GM23338 (cell line): ENCODE measurements around the gene PPP1R37. TPM values are rescaled to one million over a fixed set of nuclear protein-coding genes. Genes with fewer than 3 reads are reported as not detected.

ENCODE experiments used
- ATAC-seq: fragments of 200-7000 bp; cut with Tn5 transposase; 3 replicates; pipeline ENCODE4 v1.9.1; 2020
- DNase-seq: peaks from one replicate; pipeline ENCODE4 v3.0.0-alpha.2; 2015; ENCODE audit warnings: low spot score
- H2AFZ ChIP-seq: fragments of 200-600 bp; sonication (generic); 2 replicates; pipeline ENCODE4 v1.8.0; 2016; ENCODE audit warnings: antibody characterized with exemption, mild to moderate bottlenecking, moderate library complexity
- H3F3A ChIP-seq: fragments of 200-600 bp; sonication (generic); replicated peaks from 2 replicates; pipeline ENCODE4 v1.8.0; 2017; ENCODE audit warnings: antibody characterized with exemption, mixed run types, low read depth
- H3K27ac ChIP-seq: fragments of 200-600 bp; sonication (generic); 2 replicates; pipeline ENCODE4 v1.6.1; 2016; ENCODE audit warnings: low read depth
- H3K27me3 ChIP-seq: fragments of 200-600 bp; sonication (generic); 2 replicates; pipeline ENCODE4 v1.8.0; 2016; ENCODE audit warnings: mild to moderate bottlenecking, mixed run types, moderate library complexity; ENCODE audit not compliant: insufficient read depth
- H3K36me3 ChIP-seq: fragments of 200-600 bp; sonication (generic); 2 replicates; pipeline ENCODE4 v1.8.0; 2016; ENCODE audit warnings: mild to moderate bottlenecking; ENCODE audit not compliant: insufficient read depth
- H3K4me1 ChIP-seq: fragments of 200-600 bp; sonication (generic); 2 replicates; pipeline ENCODE4 v1.8.0; 2016; ENCODE audit warnings: mild to moderate bottlenecking, moderate library complexity; ENCODE audit not compliant: insufficient read depth
- H3K4me2 ChIP-seq: fragments of 200-600 bp; sonication (generic); 2 replicates; pipeline ENCODE4 v1.7.1; 2017; ENCODE audit warnings: mixed run types
- H3K4me3 ChIP-seq: fragments of 200-600 bp; sonication (generic); 2 replicates; pipeline ENCODE4 v1.6.1; 2016; ENCODE audit warnings: mixed run types
- H3K79me2 ChIP-seq: fragments of 200-600 bp; sonication (generic); replicated peaks from 2 replicates; pipeline ENCODE4 v1.8.0; 2017; ENCODE audit warnings: mild to moderate bottlenecking; ENCODE audit not compliant: insufficient read depth
- H3K9me2 ChIP-seq: fragments of 200-600 bp; sonication (generic); 2 replicates; pipeline ENCODE4 v1.8.0; 2017; ENCODE audit not compliant: insufficient read depth
- H4K20me1 ChIP-seq: fragments of 200-600 bp; sonication (generic); replicated peaks from 2 replicates; pipeline ENCODE4 v1.8.0; 2017; ENCODE audit warnings: mild to moderate bottlenecking; ENCODE audit not compliant: insufficient read depth
- H3K27ac Mint-ChIP-seq: 2 replicates; pipeline ENCODE4 v1.8.0; 2020; ENCODE audit warnings: inconsistent platforms, mild to moderate bottlenecking, moderate library complexity, mixed read lengths
- H3K27me3 Mint-ChIP-seq: 3 replicates; pipeline ENCODE4 v1.8.0; 2022; ENCODE audit warnings: low read depth, mild to moderate bottlenecking, moderate library complexity, mixed read lengths, inconsistent platforms; ENCODE audit not compliant: insufficient read depth, poor library complexity
- H3K36me3 Mint-ChIP-seq: 3 replicates; pipeline ENCODE4 v1.8.0; 2021; ENCODE audit warnings: low read depth, mild to moderate bottlenecking, inconsistent platforms, moderate library complexity, mixed read lengths
- H3K4me1 Mint-ChIP-seq: 3 replicates; pipeline ENCODE4 v1.8.0; 2020; ENCODE audit warnings: mild to moderate bottlenecking, inconsistent platforms, mixed read lengths
- H3K4me3 Mint-ChIP-seq: 3 replicates; pipeline ENCODE4 v1.8.0; 2021; ENCODE audit warnings: moderate library complexity, mild to moderate bottlenecking, inconsistent platforms, mixed read lengths
- H3K9me3 Mint-ChIP-seq: 3 replicates; pipeline ENCODE4 v1.8.0; 2020; ENCODE audit warnings: moderate library complexity, mild to moderate bottlenecking, inconsistent platforms, mixed read lengths
- CTCF ChIP-seq, 2 experiments: fragments of 200-600 bp in 1 of 2; sonication (generic) in 1 of 2; conservative IDR thresholded peaks; 2 replicates each; pipeline versions ENCODE4 v1.5.1 to v1.6.1; 2016 to 2017; ENCODE audit warnings: antibody characterized with exemption in 2 of 2, low read depth in 2 of 2, mild to moderate bottlenecking in 2 of 2, moderate library complexity in 1 of 2
- ETS1 ChIP-seq: IDR thresholded peaks from 2 replicates; pipeline ENCODE4 v1.6.1; 2016; ENCODE audit warnings: antibody characterized with exemption
- EZH2 ChIP-seq: fragments of 200-600 bp; sonication (generic); IDR thresholded peaks from one replicate; pipeline ENCODE4 v1.8.0; 2017; ENCODE audit warnings: antibody characterized with exemption, mild to moderate bottlenecking, low read depth; ENCODE audit not compliant: unreplicated experiment
- EZH2phosphoT487 ChIP-seq: fragments of 200-600 bp; sonication (generic); IDR thresholded peaks from one replicate; pipeline ENCODE4 v1.8.1; 2018; ENCODE audit warnings: antibody characterized with exemption; ENCODE audit not compliant: unreplicated experiment
- JUNB ChIP-seq: IDR thresholded peaks from one replicate; pipeline ENCODE4 v1.6.1; 2016; ENCODE audit warnings: antibody characterized with exemption; ENCODE audit not compliant: unreplicated experiment
- NANOG ChIP-seq: IDR thresholded peaks from 2 replicates; pipeline ENCODE4 v1.6.1; 2016; ENCODE audit warnings: antibody characterized with exemption, borderline replicate concordance
- POLR2AphosphoS5 ChIP-seq: IDR thresholded peaks from 2 replicates; pipeline ENCODE4 v1.6.1; 2016; ENCODE audit warnings: antibody characterized with exemption, low read depth
- REST ChIP-seq: IDR thresholded peaks from one replicate; pipeline ENCODE4 v1.6.1; 2018; ENCODE audit warnings: antibody characterized with exemption; ENCODE audit not compliant: unreplicated experiment
- STAT1 ChIP-seq: IDR thresholded peaks from one replicate; pipeline ENCODE4 v1.6.1; 2016; ENCODE audit warnings: antibody characterized with exemption; ENCODE audit not compliant: unreplicated experiment
- ZNF114 ChIP-seq: fragments of 250-450 bp; sonication (Bioruptor Pico); IDR thresholded peaks from 2 replicates; pipeline ENCODE4 v1.5.0; 2020; ENCODE audit warnings: mild to moderate bottlenecking, moderate library complexity
- ZNF331 ChIP-seq: fragments of 250-450 bp; sonication (Bioruptor Pico); IDR thresholded peaks from 2 replicates; pipeline ENCODE4 v1.5.0; 2020; ENCODE audit warnings: low read depth, mild to moderate bottlenecking, moderate library complexity
- ZNF462 ChIP-seq: fragments of 250-450 bp; sonication (Bioruptor Pico); IDR thresholded peaks from 2 replicates; pipeline ENCODE4 v1.5.0; 2020; ENCODE audit warnings: mild to moderate bottlenecking, moderate library complexity
- polyA plus RNA-seq: library from polyadenylated mRNA; unstranded; fragments of >200 nt; fragmentation: Nextera tagmentation; extraction: Ambion mirVana; gene quantifications from 2 replicates; pipeline ENCODE4 v1.2.1, GENCODE V29; 2016
- total RNA-seq: library from RNA; depleted of rRNA; stranded (reverse); fragments of >200 nt; shearing (Covaris generic); gene quantifications from 2 replicates; pipeline ENCODE4 v1.2.3, GENCODE V29; 2014

PPP1R37 gene
- total and polyA plus RNA-seq, 2 experiments from 2014 or later = 6.9 to 47.2 TPM

- H3K27ac ChIP-seq = no peak overlapping the region
- Mint-ChIP-seq H3K36me3 (peaks cover 3% of the 10 kb centered on the region; the same call in 1 of the 3 replicates), H3K27ac (no peak overlapping the region; the same call in 1 of the 2 replicates), H3K9me3 (no peaks in the 10 kb centered on the region), H3K4me3 (peak overlapping the region; percentile 95), H3K27me3 (peaks cover 18% of the 10 kb centered on the region), H3K4me1 (no peaks in the 10 kb centered on the region; the same call in 2 of the 3 replicates)
- H3K36me3 ChIP-seq = no peaks in the 10 kb centered on the region
- DNase-seq (no peak), ATAC-seq (peak; percentile 4)
- 0 out of 2 replicates have a peak, but pooled peaks cover 4% of the 10 kb centered on the region for H3F3A ChIP-seq
- H3K4me3 ChIP-seq = peak overlapping the region; percentile 64
- H4K20me1 ChIP-seq = no peaks in the 10 kb centered on the region
- no peak for TF ChIP-seq POLR2AphosphoS5
- TF ChIP-seq NANOG = no peak
- no peak for TF ChIP-seq ETS1
- TF ChIP-seq REST = no peak
- no peak for TF ChIP-seq EZH2phosphoT487
- no peak for TF ChIP-seq JUNB
- TF ChIP-seq ZNF331 (CRISPR knock-in tag) = no peak
- no peak for TF ChIP-seq EZH2
- no peak for TF ChIP-seq ZNF114 (CRISPR knock-in tag)
- no peak for TF ChIP-seq ZNF462 (CRISPR knock-in tag)
- no peak for TF ChIP-seq CTCF (conservative IDR thresholded peaks at IDR 0.05; ENCODE audit: low read depth in 2 of 2)
- no peak for TF ChIP-seq STAT1
- peak overlapping the region; percentile 93 for H3K4me2 ChIP-seq
- peaks cover 3% of the 10 kb centered on the region; the same call in 1 of the 2 replicates for H3K4me1 ChIP-seq
- peaks cover 6% of the 10 kb centered on the region; the same call in 1 of the 2 replicates for H3K27me3 ChIP-seq
- H3K9me2 ChIP-seq = no peaks in the 10 kb centered on the region
- H3K79me2 ChIP-seq = peaks cover 15% of the 10 kb centered on the region
- peak overlapping the region; percentile 94 for H2AFZ ChIP-seq
These were observed 86.3 kb downstream of the PPP1R37 start for GRCh38 chr19:45179072-45179891.
